HepG2 (cell line): ENCODE results near the gene ABCB6. TPM values are rescaled to one million over a fixed set of nuclear protein-coding genes. Genes with fewer than 3 reads are reported as not detected.

ENCODE experiments used
- CEBPG ChIP-seq: IDR thresholded peaks from 2 replicates; pipeline ENCODE4 v1.6.1; 2016
- CHD4 ChIP-seq: fragments of 200-600 bp; sonication (generic); IDR thresholded peaks from 2 replicates; pipeline ENCODE4 v1.7.0; 2017; ENCODE audit warnings: mild to moderate bottlenecking, low read length, borderline replicate concordance
- CREB1 ChIP-seq, 2 experiments: fragments of 450-650 bp in 1 of 2; IDR thresholded peaks; 2 replicates each; pipeline ENCODE4 v1.6.1; 2016 to 2017; ENCODE audit warnings: control low read depth in 1 of 2, mild to moderate bottlenecking in 1 of 2, missing compliant biosample characterization in 1 of 2, missing genetic modification characterization in 1 of 2
- DZIP1 ChIP-seq: sonication (generic); formaldehyde crosslinking; IDR thresholded peaks from 2 replicates; pipeline ENCODE4 v1.5.0; 2020; ENCODE audit warnings: mild to moderate bottlenecking, missing genetic modification reagents
- GPBP1L1 ChIP-seq: sonication (generic); formaldehyde crosslinking; IDR thresholded peaks from 2 replicates; pipeline ENCODE4 v1.5.0; 2020; ENCODE audit warnings: mild to moderate bottlenecking, missing genetic modification reagents
- GRHL1 ChIP-seq: sonication (generic); formaldehyde crosslinking; conservative IDR thresholded peaks from 2 replicates; pipeline ENCODE4 v1.8.0; 2022; ENCODE audit warnings: missing genetic modification reagents
- MATR3 ChIP-seq: sonication (generic); formaldehyde crosslinking; IDR thresholded peaks from 2 replicates; pipeline ENCODE4 v1.4.0; 2020; ENCODE audit warnings: missing genetic modification reagents
- NAIF1 ChIP-seq: sonication (generic); formaldehyde crosslinking; IDR thresholded peaks from 2 replicates; pipeline ENCODE4 v1.5.0; 2020; ENCODE audit warnings: mild to moderate bottlenecking, missing genetic modification reagents, borderline replicate concordance
- PCBP2 ChIP-seq: fragments of 200-400 bp; formaldehyde crosslinking; optimal IDR thresholded peaks from 2 replicates; pipeline ENCODE3; 2018; ENCODE audit warnings: low read length, low read depth; ENCODE audit not compliant: poor library complexity, severe bottlenecking
- PRMT3 ChIP-seq: sonication (generic); formaldehyde crosslinking; IDR thresholded peaks from 2 replicates; pipeline ENCODE4 v1.8.1; 2022; ENCODE audit warnings: low read depth, mild to moderate bottlenecking, moderate library complexity, missing genetic modification reagents, borderline replicate concordance
- RFX3 ChIP-seq: IDR thresholded peaks from 2 replicates; pipeline ENCODE4 v1.6.1; 2016; ENCODE audit warnings: missing biosample characterization, missing genetic modification reagents
- SMARCE1 ChIP-seq: fragments of 450-650 bp; IDR thresholded peaks from 2 replicates; pipeline ENCODE4 v1.6.1; 2017; ENCODE audit warnings: borderline replicate concordance
- SMYD3 ChIP-seq: sonication (generic); formaldehyde crosslinking; IDR thresholded peaks from 2 replicates; pipeline ENCODE4 v1.8.1; 2023; ENCODE audit warnings: mild to moderate bottlenecking, missing genetic modification reagents
- SP2 ChIP-seq: sonication (generic); formaldehyde crosslinking; IDR thresholded peaks from 2 replicates; pipeline ENCODE4 v1.5.1; 2020; ENCODE audit warnings: mild to moderate bottlenecking, missing genetic modification reagents
- TERF1 ChIP-seq: sonication (generic); formaldehyde crosslinking; IDR thresholded peaks from 2 replicates; pipeline ENCODE4 v1.8.0; 2022; ENCODE audit warnings: mild to moderate bottlenecking, missing genetic modification reagents, moderate library complexity
- ZFP36L2 ChIP-seq: sonication (generic); formaldehyde crosslinking; IDR thresholded peaks from 2 replicates; pipeline ENCODE4 v1.4.0; 2020; ENCODE audit warnings: missing genetic modification reagents
- ZMYM4 ChIP-seq: sonication (generic); formaldehyde crosslinking; IDR thresholded peaks from 2 replicates; pipeline ENCODE4 v1.8.1; 2023; ENCODE audit warnings: mild to moderate bottlenecking, missing genetic modification reagents
- ZNF143 ChIP-seq: sonication (generic); formaldehyde crosslinking; IDR thresholded peaks from 2 replicates; pipeline ENCODE4 v1.4.0; 2020; ENCODE audit warnings: missing genetic modification reagents
- ZNF460 ChIP-seq: sonication (generic); formaldehyde crosslinking; IDR thresholded peaks from 2 replicates; pipeline ENCODE4 v1.5.1; 2020; ENCODE audit warnings: missing genetic modification reagents, mild to moderate bottlenecking, borderline replicate concordance
- ZNF605 ChIP-seq: sonication (generic); formaldehyde crosslinking; IDR thresholded peaks from 2 replicates; pipeline ENCODE4 v1.8.0; 2022; ENCODE audit warnings: mild to moderate bottlenecking, missing genetic modification reagents
- ZNF782 ChIP-seq: sonication (generic); formaldehyde crosslinking; IDR thresholded peaks from 2 replicates; pipeline ENCODE4 v1.4.0; 2020; ENCODE audit warnings: missing genetic modification reagents, mild to moderate bottlenecking, borderline replicate concordance
- ZNF850 ChIP-seq: sonication (generic); formaldehyde crosslinking; conservative IDR thresholded peaks from 2 replicates; pipeline ENCODE4 v1.9.0; 2021; ENCODE audit warnings: mild to moderate bottlenecking, missing genetic modification reagents
- ZNF883 ChIP-seq: sonication (generic); formaldehyde crosslinking; IDR thresholded peaks from 2 replicates; pipeline ENCODE4 v1.5.1; 2020; ENCODE audit warnings: mild to moderate bottlenecking, missing genetic modification reagents; ENCODE audit errors: not compliant biosample characterization
- polyA plus RNA-seq, 8 experiments: library from polyadenylated mRNA; depleted of rRNA in 3 of 8; stranded (reverse) in 7 of 8; unstranded in 1 of 8; fragments of >200 nt; fragmentation: Illumina TruSeq in 4 of 8; extraction: Trizol in 4 of 8; gene quantifications; 2 replicates each; pipeline versions ENCODE4 v1.2.1 to v1.2.3, GENCODE V29; 2011 to 2016; ENCODE audit warnings: low read depth in 4 of 8, missing spikeins in 1 of 8, mixed read lengths in 1 of 8; ENCODE audit not compliant: insufficient read depth in 1 of 8
- total RNA-seq, 5 experiments: library from RNA; depleted of rRNA; stranded (reverse); fragments of >200 nt; fragmentation: Illumina TruSeq; extraction: Trizol; gene quantifications; 2 replicates each; pipeline ENCODE4 v1.2.3, GENCODE V29; 2016; ENCODE audit warnings: low read depth in 1 of 5

ABCB6 gene
- total and polyA plus RNA-seq, 2 of the 13 experiments (the other 11 are each of a cell fraction or from before 2014, with no cell fraction given): 91.1 to 137 TPM

GRCh38 chr2:219176818-219177551 lies 41.8 kb downstream of the ABCB6 start, which contains the start of gene CNPPD1 (continued):
- TF ChIP-seq DZIP1 (CRISPR knock-in tag) (peak; percentile 98), SMARCE1 (no peak), MATR3 (CRISPR knock-in tag) (no peak), ZNF850 (peak; percentile 98), PRMT3 (peak; percentile 95), ZNF605 (CRISPR knock-in tag) (no peak; the same call in 1 of the 2 replicates), CHD4 (no peak), CEBPG (CRISPR knock-in tag) (peak; percentile 27), ZMYM4 (CRISPR knock-in tag) (peak; percentile 95), SMYD3 (peak; percentile 79; the same call in 1 of the 2 replicates), GPBP1L1 (no peak), ZNF782 (CRISPR knock-in tag) (peak; percentile 88), ZNF143 (peak; percentile 54; the same call in 1 of the 2 replicates), SP2 (CRISPR knock-in tag) (peak; percentile 74), NAIF1 (CRISPR knock-in tag) (peak; percentile 80; the same call in 1 of the 2 replicates), GRHL1 (CRISPR knock-in tag) (no peak), RFX3 (CRISPR knock-in tag) (no peak), ZNF460 (no peak; the same call in 1 of the 2 replicates), ZFP36L2 (CRISPR knock-in tag) (0 out of 2 replicates have a peak, but pooled peaks have one; percentile 84), TERF1 (no peak; the same call in 1 of the 2 replicates), ZNF883 (CRISPR knock-in tag) (peak; percentile 97), CREB1 (IDR thresholded peaks at IDR 0.05) (no peak), CREB1 (CRISPR knock-in tag; IDR thresholded peaks at IDR 0.05) (no peak), PCBP2 (no peak)
